GM21528 (cell line): Measurements from ENCODE around the gene ZNF442.
"Not testable (repeated sequence)": the region's sequence is repeated elsewhere in the genome, so short reads cannot be mapped to it uniquely, and the experiment has no call there.

Experiments used
- ATAC-seq: cut with Tn5 transposase; IDR thresholded peaks from one replicate; pipeline ENCODE4 v1.9.1; 2021; ENCODE audit warnings: mild to moderate bottlenecking, moderate library complexity; ENCODE audit not compliant: unreplicated experiment, low FRiP score

ZNF442 gene

GRCh38 chr19:12365236-12366162 lies at the start of gene ZNF442:
TSS of gene ZNF442 (minus strand) at chr19:12365683. CDS start at chr19:12363631, 2,052 bp downstream.
- ATAC-seq: peak; percentile 86

- ATAC-seq: no peak
Measured at GRCh38 chr19:12411893-12412292, 46.4 kb upstream of the ZNF442 start.

GRCh38 chr19:12400633-12401502 lies 35.4 kb upstream of the ZNF442 start, which contains the start of gene ZNF799:
TSS of gene ZNF799 (minus strand) at chr19:12401271. CDS start at chr19:12401070, 201 bp downstream.
- ATAC-seq: peak; percentile 89

GRCh38 chr19:12399901-12400632 lies 34.6 kb upstream of the ZNF442 start:
- ATAC-seq: peak; percentile 39

- ATAC-seq: not testable (repeated sequence)
Measured at GRCh38 chr19:12391148-12391547, 25.7 kb upstream of the ZNF442 start.

GRCh38 chr19:12386365-12386764 lies 20.9 kb upstream of the ZNF442 start:
- ATAC-seq: not testable (repeated sequence)

- no peak for ATAC-seq
Measured at GRCh38 chr19:12380444-12380737, 14.9 kb upstream of the ZNF442 start.

- no peak for ATAC-seq
Measured at GRCh38 chr19:12379732-12380443, 14.4 kb upstream of the ZNF442 start.

GRCh38 chr19:12374026-12374425 lies 8.5 kb upstream of the ZNF442 start:
- no peak for ATAC-seq

- ATAC-seq: peak; percentile 14
Measured at GRCh38 chr19:12364391-12365235, 870 bp downstream of the ZNF442 start.

- not testable (repeated sequence) for ATAC-seq
Measured at GRCh38 chr19:12362236-12362635, 3.2 kb downstream of the ZNF442 start.

GRCh38 chr19:12353375-12353774 lies 12.1 kb downstream of the ZNF442 start:
- no peak for ATAC-seq

- no peak for ATAC-seq
Measured at GRCh38 chr19:12350890-12351197, 14.6 kb downstream of the ZNF442 start.

- no peak for ATAC-seq
Measured at GRCh38 chr19:12350185-12350889, 15.1 kb downstream of the ZNF442 start.

- ATAC-seq: no peak
Measured at GRCh38 chr19:12346896-12347295, 18.6 kb downstream of the ZNF442 start.

- no peak for ATAC-seq
Measured at GRCh38 chr19:12345197-12345596, 20.3 kb downstream of the ZNF442 start.

GRCh38 chr19:12333162-12334159 lies 32.0 kb downstream of the ZNF442 start, which contains the start of gene ZNF563:
TSS of gene ZNF563 (minus strand) at chr19:12333633. CDS start at chr19:12333482, 151 bp downstream.
- peak; percentile 93 for ATAC-seq
